GM15510 (cell line): Measurements from ENCODE around the gene DAP.

Experiments
- POLR2A ChIP-seq: IDR thresholded peaks from 3 replicates; pipeline ENCODE4 v1.6.1; 2011; ENCODE audit warnings: borderline replicate concordance; ENCODE audit not compliant: insufficient read length; ENCODE audit errors: extremely low read depth

The DAP gene

GRCh38 chr5:10633271-10634049 lies 127.6 kb downstream of the DAP start:
- TF ChIP-seq POLR2A, result peak; percentile 16

- no peak for TF ChIP-seq POLR2A
Measured at GRCh38 chr5:10632110-10632761, 128.8 kb downstream of the DAP start.

- TF ChIP-seq POLR2A, result no peak
Measured at GRCh38 chr5:10631316-10631996, 129.6 kb downstream of the DAP start.

GRCh38 chr5:10630126-10630525 lies 130.9 kb downstream of the DAP start:
- TF ChIP-seq POLR2A, result no peak

GRCh38 chr5:10629682-10630081 lies 131.4 kb downstream of the DAP start:
- TF ChIP-seq POLR2A, result no peak
